Effector memory CD4-positive, alpha-beta T cell (primary cell): Measurements from ENCODE around the gene ACAD10.

Experiments
- DNase-seq, 3 donors: peaks; one replicate each; pipeline ENCODE4 v3.0.0-alpha.2; 2020
- H3K27ac ChIP-seq: 2 replicates; pipeline ENCODE4 v1.7.0; 2013; ENCODE audit warnings: mild to moderate bottlenecking, low read length, moderate library complexity; ENCODE audit not compliant: insufficient read depth, poor library complexity, severe bottlenecking
- H3K27me3 ChIP-seq: replicated peaks from 2 replicates; pipeline ENCODE4 v1.7.0; 2013; ENCODE audit warnings: mild to moderate bottlenecking, low read length; ENCODE audit not compliant: insufficient read depth, control insufficient read depth, poor library complexity, severe bottlenecking
- H3K36me3 ChIP-seq: 2 replicates; pipeline ENCODE4 v1.7.0; 2013; ENCODE audit warnings: mild to moderate bottlenecking, low read length, moderate library complexity; ENCODE audit not compliant: control insufficient read depth, insufficient read depth
- H3K4me1 ChIP-seq: 2 replicates; pipeline ENCODE4 v1.7.0; 2013; ENCODE audit warnings: low read length, mild to moderate bottlenecking; ENCODE audit not compliant: control insufficient read depth, insufficient read depth, poor library complexity, severe bottlenecking
- H3K4me3 ChIP-seq: 2 replicates; pipeline ENCODE4 v1.7.0; 2013; ENCODE audit warnings: low read length, low read depth, mild to moderate bottlenecking; ENCODE audit not compliant: insufficient read depth, poor library complexity, severe bottlenecking
- H3K9me3 ChIP-seq: 2 replicates; pipeline ENCODE4 v1.7.0; 2013; ENCODE audit warnings: mild to moderate bottlenecking, low read length, moderate library complexity; ENCODE audit not compliant: control insufficient read depth

The ACAD10 gene

GRCh38 chr12:111783046-111783445, 97.2 kb downstream of the ACAD10 start:
- no peak for DNase-seq
- H3K4me1 ChIP-seq, result no peaks in the 10 kb centered on the region
- no peak overlapping the region for H3K4me3 ChIP-seq
- no peaks in the 10 kb centered on the region for H3K9me3 ChIP-seq
- no peaks in the 10 kb centered on the region for H3K36me3 ChIP-seq
- no peaks in the 10 kb centered on the region for H3K27me3 ChIP-seq
- no peak overlapping the region for H3K27ac ChIP-seq

DNA sequence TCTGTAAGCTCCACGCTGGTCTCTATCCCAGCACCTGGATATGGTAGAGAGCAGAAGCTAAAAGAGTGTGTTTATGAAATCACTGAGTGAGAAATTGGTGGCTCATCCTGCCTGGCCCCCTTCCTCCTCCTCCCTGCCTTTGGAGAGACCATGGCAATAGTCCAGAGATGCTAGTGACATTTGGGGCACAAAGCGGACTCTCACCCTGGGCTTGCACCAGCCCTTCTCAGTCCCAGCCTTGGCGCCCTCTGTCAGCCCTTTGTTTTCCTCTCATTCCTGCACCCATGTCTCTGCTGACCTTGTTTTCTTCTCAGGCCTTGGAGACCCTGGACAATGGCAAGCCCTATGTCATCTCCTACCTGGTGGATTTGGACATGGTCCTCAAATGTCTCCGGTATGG, 99.1 kb downstream of the ACAD10 start:
- no peaks in the 10 kb centered on the region for H3K36me3 ChIP-seq
- no peak for DNase-seq

GRCh38 chr12:111785651-111786050, 99.8 kb downstream of the ACAD10 start:
- H3K36me3 ChIP-seq, result no peaks in the 10 kb centered on the region
- DNase-seq, result no peak

More for the DNA sequence above, 99.1 kb downstream of the ACAD10 start:
- Histone ChIP-seq H3K9me3 (no peaks in the 10 kb centered on the region), H3K27me3 (no peaks in the 10 kb centered on the region), H3K27ac (no peak overlapping the region), H3K4me1 (no peaks in the 10 kb centered on the region), H3K4me3 (no peak overlapping the region)

DNA sequence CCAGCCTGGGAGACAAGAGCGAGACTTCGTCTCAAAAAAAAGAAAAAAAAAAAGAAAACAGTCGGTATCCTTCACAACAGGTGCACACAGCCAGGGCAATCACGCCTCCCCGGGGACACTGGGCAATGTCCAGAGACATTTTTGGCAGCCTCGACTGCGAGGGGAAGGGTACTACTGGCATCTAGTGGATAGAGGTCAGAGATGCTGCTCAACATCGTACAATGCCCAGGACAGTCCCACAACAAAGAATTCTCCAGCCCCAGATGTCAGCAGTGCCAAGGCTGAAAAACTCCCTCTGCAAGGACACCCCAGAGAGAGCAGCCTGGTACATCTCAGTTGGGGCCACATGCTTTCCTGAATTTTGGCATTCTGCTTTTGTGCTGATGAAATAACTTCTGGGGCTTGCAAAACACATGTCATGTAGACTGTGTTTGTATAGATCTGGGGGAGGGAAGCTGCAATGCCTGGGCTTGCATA, 102.4 kb downstream of the ACAD10 start:
- H3K27me3 ChIP-seq, result no peaks in the 10 kb centered on the region
- no peaks in the 10 kb centered on the region for H3K4me1 ChIP-seq
- H3K36me3 ChIP-seq, result no peaks in the 10 kb centered on the region
- DNase-seq, result no peak
- no peak overlapping the region for H3K27ac ChIP-seq
- H3K9me3 ChIP-seq, result no peaks in the 10 kb centered on the region
- no peak overlapping the region for H3K4me3 ChIP-seq

More at GRCh38 chr12:111785651-111786050, 99.8 kb downstream of the ACAD10 start:
- no peaks in the 10 kb centered on the region for H3K27me3 ChIP-seq
- no peaks in the 10 kb centered on the region for H3K9me3 ChIP-seq
- no peaks in the 10 kb centered on the region for H3K4me1 ChIP-seq
- no peak overlapping the region for H3K27ac ChIP-seq
- no peak overlapping the region for H3K4me3 ChIP-seq

DNA sequence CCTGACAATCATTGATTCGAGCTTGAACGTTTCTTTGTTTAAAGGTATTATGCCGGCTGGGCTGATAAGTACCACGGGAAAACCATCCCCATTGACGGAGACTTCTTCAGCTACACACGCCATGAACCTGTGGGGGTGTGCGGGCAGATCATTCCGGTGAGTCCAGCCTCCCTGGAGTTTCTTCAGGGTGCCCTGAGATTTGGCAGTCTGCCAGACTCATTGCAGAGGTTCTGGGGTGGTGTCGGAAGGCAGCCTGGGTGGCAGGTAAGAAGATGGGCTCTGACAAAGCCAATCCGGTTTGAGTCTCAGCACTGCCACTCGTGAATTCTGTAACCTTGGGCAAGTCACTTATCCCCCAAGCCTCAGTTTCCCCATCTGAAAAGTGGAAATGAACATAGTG, 103.9 kb downstream of the ACAD10 start:
- no peak for DNase-seq
- H3K27me3 ChIP-seq, result no peaks in the 10 kb centered on the region
- H3K36me3 ChIP-seq, result no peaks in the 10 kb centered on the region
- no peaks in the 10 kb centered on the region for H3K9me3 ChIP-seq
- no peak overlapping the region for H3K4me3 ChIP-seq
- no peaks in the 10 kb centered on the region for H3K4me1 ChIP-seq
- H3K27ac ChIP-seq, result no peak overlapping the region

- no peak overlapping the region for H3K27ac ChIP-seq
- H3K9me3 ChIP-seq, result no peaks in the 10 kb centered on the region
- DNase-seq, result no peak
- no peaks in the 10 kb centered on the region for H3K36me3 ChIP-seq
- no peak overlapping the region for H3K4me3 ChIP-seq
- H3K27me3 ChIP-seq, result no peaks in the 10 kb centered on the region
- no peaks in the 10 kb centered on the region for H3K4me1 ChIP-seq
Measured at GRCh38 chr12:111791507-111791906, 105.7 kb downstream of the ACAD10 start.

DNA sequence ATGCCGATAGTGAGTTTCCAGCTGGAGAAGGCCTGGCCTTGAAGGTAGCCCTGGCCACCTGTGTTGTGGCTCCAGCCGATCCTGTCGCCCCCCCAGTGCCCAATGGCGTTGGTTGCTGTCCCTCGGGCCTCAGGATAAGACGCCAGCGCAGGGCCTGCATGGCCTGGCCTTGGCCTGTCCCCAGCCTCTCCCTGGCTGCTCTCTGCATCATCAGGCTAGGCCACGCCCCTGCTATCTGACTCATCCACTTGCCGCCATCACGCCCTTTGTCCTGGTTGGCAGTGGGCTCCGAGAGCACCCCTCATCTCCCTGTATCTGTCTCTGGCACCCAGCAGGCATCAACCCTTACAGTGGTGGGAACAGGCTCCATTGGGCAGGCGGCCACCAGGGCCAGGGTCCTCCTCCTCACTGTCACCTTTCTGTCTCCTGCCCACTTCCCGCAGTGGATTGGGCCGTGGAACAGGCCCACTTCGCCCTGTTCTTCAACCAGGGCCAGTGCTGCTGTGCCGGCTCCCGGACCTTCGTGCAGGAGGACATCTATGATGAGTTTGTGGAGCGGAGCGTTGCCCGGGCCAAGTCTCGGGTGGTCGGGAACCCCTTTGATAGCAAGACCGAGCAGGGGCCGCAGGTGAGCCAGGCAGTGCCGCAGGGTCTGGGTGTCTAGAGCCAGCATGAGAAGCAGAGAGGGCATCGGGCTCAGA, 106.5 kb downstream of the ACAD10 start:
- Histone ChIP-seq H3K4me1 (no peaks in the 10 kb centered on the region), H3K4me3 (no peak overlapping the region), H3K36me3 (no peaks in the 10 kb centered on the region), H3K27me3 (no peaks in the 10 kb centered on the region), H3K27ac (no peak overlapping the region), H3K9me3 (no peaks in the 10 kb centered on the region)
- DNase-seq, result no peak

DNA sequence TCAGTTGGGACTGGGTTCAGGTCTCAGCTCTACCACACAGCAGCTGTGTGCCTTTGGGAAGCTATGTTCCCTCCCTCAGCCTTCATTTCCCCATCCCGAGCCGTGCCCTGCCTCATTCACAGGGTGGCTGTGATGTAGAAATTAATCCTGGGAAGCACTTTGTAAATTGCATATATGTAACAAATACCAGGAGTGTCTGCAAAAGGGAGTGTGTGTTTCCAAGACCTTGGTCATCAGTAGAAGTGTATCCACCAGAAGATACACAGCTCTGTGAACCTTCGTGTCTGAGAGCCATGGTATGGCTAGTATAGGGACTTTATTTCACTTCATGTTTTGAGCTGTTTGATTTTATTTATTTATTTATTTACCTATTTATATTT, 107.0 kb downstream of the ACAD10 start:
- H3K27ac ChIP-seq, result no peak overlapping the region
- no peak overlapping the region for H3K4me3 ChIP-seq
- no peaks in the 10 kb centered on the region for H3K27me3 ChIP-seq
- no peaks in the 10 kb centered on the region for H3K36me3 ChIP-seq
- no peaks in the 10 kb centered on the region for H3K4me1 ChIP-seq
- H3K9me3 ChIP-seq, result no peaks in the 10 kb centered on the region
- no peak for DNase-seq

DNA sequence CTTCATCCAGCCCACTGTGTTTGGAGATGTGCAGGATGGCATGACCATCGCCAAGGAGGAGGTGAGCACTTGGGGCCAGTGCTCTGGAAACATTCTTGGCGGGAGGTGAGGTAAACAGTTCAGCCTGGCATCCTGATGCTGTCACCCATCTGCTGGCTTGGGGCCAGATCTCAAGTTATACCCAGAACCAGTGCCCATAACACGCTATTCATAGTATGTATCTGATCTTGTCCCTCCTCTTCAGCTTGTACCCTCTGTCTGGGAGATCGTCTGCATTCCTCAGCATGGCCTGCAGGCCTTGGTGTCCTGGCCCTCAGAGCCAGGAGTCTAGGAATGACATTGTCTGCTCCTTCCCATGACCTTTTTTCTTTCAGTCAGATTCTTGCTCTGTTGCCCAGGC, 112.3 kb downstream of the ACAD10 start:
- no peaks in the 10 kb centered on the region for H3K4me1 ChIP-seq
- H3K4me3 ChIP-seq, result no peak overlapping the region
- no peaks in the 10 kb centered on the region for H3K9me3 ChIP-seq
- H3K27me3 ChIP-seq, result no peaks in the 10 kb centered on the region
- no peak overlapping the region for H3K27ac ChIP-seq
- no peak for DNase-seq
- no peaks in the 10 kb centered on the region for H3K36me3 ChIP-seq

GRCh38 chr12:111799758-111800157, 113.9 kb downstream of the ACAD10 start:
- no peak for DNase-seq
- Histone ChIP-seq H3K27ac (no peak overlapping the region), H3K4me1 (no peaks in the 10 kb centered on the region), H3K4me3 (no peak overlapping the region), H3K27me3 (no peaks in the 10 kb centered on the region), H3K36me3 (no peaks in the 10 kb centered on the region), H3K9me3 (no peaks in the 10 kb centered on the region)
